HG02973 (cell line): ENCODE measurements around the gene TIAM1.

ENCODE experiments used
- ATAC-seq: cut with Tn5 transposase; IDR thresholded peaks from one replicate; pipeline ENCODE4 v1.9.1; 2021; ENCODE audit warnings: moderate library complexity; ENCODE audit not compliant: unreplicated experiment

The TIAM1 gene

DNA sequence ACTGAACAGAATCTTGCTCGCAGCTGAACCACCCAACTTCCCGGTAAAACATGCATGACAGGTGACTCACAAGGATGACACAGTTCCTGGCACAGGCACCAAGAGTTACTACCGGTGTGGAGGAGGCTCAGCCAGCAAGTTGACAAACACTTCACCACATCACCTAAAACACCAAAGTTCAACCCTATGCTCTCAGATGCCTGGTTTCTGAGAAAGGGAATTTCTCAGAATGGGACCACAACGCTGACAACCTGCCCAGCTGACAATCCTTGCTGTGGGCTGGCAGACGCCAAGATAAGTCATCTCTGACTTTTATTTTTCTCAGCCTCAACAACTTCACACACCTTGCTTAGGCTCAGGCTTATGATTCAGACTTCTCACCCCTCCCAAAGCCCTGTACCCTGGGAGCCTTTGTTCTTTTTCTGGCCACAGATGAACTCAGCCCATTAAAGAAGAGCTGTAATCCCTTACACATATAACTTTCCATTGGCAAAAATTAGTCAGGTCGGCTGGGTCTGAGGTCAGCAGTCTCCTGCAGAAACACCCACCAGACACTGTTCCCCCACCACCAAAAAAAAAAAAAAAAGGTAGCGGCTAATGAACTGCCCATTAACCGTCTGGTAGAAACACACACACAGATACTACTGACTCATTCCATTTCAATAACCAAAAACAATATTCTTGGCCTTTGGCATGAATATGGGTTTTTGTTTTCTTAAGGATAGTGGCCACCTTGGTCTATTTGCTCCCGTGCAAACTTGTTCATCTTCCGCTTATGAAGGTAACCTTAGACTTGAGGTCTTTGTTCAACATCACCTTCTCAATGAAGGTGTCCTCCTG lies 10.8 kb upstream of the TIAM1 start:
- no peak for ATAC-seq

DNA sequence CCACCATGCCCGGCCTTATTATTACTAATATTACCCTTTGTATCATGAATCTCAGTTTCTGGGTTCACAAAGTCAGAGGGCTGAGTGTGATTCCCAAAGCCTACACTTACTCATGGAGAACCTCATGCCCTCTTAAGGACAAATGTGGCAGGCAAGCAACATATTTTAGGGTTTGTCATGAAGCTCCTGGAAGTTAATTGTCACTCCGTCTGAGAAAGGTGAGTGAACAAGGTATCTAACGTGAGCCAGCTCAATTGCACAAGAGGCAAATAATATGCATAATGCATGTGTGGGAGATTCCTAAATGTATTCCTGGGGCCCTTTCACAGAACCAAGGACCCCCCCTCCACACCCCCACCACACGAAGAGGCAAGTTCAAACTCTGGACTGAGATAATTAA lies 10.1 kb upstream of the TIAM1 start:
- ATAC-seq: no peak

DNA sequence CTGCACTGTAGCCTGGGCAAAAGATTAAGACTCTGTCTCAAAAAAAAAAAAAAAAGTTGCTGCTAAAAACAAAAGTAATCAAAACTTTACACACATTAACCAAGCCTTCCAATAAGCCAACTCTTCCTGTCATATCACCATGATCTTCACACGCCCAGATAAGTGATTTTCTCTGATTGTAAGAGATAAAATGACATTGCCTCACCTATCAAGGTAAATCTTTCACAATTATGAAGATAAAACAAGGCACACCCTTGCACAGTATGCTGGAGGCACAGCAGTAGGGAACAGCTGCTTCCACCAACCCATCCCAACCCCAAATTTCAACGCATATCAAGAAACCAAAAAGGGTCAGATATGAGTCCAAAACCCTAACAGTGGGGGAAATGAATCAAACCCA lies 8.8 kb upstream of the TIAM1 start:
- no peak for ATAC-seq

DNA sequence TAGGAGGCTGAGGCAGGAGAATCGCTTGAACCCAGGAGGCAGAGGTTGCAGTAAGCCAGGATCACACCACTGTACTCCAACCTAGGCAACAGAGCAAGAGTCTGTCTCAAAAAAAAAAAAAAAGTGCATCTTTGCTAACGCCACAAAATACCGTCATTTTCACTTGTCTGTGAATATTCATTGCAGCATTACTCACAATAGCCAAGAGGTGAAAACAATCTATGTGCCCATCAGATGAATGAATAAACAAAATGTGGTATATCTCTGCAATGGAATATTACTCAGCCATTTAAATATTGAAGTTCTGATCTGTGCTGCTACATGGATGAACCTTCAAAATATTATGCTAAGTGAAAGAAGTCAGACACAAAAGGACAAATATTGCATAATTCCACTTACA lies 7.9 kb upstream of the TIAM1 start:
- ATAC-seq: no peak

DNA sequence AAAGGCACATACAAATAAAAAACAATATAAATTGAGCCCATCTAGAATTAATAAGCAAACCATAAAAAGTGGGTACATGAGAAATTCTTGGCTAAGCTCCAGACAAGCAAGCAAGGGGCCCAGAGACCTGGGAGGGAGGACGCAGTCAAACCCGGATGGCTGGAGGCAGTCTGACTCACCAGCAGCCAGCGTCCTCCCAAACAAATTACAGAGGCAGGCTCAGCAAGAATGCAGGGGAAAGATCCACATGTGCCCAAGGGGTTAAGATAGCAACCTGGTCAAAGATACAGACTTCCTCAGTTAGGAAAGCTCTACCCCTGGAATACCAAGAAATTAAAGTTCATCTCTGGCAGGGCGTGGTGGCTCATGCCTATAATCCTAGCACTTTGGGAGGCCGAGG lies 7.4 kb upstream of the TIAM1 start:
- no peak for ATAC-seq

DNA sequence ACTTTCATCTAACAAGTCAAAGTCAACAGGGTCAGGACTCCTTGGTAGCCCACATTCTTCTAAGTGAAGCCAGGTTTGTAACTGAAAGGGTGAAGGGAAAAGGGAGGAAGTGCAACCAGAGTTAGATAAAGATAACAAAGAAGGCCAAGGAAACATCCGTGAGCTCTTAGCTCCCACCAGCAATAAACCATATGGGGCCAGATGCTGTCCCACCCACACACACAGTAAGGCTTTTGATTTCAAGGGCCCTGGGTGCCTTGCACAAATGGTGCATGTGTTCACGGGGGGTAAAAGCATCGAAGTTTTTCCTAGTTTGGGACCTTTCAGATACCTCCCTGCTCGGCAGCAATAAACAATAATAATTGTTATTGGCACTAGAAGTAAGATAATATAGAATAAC lies 5.1 kb upstream of the TIAM1 start:
- no peak for ATAC-seq

DNA sequence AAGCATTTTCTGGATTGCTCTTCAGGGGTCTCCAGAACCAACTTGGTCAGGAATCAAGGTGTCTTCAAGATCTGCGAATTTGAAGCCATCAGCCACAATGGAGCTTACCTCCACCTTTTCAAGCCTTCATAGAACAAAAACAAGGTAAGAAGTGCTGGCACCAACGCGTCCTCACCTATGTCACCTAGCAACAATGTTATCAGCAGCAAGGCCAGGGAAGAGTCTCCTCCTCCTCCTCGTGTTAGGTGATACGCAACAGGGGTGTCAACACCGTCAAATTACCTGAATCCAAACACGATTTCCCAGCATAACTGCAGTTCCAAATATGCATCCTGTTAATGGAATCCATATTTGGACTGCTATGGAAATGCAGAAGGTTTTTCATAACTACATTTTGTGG lies 4.1 kb upstream of the TIAM1 start:
- ATAC-seq: no peak

DNA sequence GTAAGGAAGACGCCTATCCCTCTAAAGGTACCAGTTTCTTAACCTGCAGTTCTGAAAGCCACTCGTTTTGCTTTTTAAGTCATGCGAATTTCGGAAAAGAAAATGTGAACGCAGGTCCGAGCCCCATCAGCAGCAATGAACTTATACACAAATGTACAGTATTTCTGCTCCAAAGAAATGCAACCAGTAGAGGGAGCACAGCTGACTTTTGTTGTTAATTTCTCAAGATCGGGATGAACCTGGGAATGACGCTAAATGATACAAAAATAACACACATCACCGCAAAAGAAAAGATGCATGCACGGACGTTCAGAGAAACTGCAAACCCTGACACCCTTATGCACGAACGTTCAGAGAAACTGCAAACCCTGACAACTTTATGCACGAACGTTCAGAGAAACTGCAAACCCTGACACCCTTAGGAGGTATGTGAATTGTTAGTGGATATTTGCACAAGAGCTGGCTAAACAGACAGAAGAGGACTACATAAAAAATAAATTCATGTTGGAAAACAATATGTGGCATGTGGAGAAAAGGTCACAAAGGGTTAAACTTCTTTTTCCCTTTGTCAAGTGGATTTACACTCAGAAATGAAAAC lies 3.5 kb upstream of the TIAM1 start:
- no peak for ATAC-seq

DNA sequence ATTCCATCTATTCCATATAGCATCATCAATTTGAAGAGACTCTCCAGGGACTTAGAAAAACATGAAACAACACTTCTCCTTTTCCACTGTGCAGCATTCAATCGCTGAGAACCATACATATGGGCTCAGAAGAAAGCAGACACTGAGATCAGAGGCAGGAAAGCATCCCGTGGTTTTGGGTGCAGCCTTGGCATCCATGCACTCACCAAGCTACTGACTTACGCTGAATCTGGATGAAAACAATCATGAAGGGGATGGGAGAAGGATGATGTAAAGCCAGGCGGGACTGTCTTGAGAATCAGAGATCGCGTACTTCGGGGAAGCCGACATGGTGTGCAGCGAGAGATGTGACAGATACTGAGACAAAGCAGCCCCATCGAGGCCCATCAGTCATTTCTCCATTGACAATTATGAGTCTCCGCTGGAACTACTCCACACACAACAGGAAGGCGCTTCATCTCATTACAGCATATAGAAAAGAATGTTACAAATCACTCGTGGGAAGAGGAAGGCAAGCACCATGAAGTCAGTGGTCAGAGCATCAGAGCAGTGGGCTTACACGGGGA lies 2.3 kb upstream of the TIAM1 start:
- ATAC-seq: no peak

DNA sequence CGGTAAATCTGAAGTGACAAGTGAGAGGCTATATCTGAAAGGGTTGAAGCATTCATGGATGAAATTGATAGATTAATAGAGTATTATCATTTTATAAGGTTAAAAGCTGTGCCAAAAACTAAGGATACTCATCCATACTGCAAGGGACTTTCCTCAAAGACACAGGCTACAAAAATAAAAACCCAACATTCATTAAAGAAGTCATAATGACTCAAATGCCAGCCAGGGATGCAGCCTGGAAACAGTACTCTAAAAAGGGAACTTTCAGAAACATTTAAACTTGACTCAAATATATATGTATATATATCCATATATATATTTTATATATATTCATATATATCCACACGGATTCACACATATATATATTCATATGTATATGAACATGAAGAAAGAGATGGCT lies 1.1 kb upstream of the TIAM1 start:
- ATAC-seq: no peak

DNA sequence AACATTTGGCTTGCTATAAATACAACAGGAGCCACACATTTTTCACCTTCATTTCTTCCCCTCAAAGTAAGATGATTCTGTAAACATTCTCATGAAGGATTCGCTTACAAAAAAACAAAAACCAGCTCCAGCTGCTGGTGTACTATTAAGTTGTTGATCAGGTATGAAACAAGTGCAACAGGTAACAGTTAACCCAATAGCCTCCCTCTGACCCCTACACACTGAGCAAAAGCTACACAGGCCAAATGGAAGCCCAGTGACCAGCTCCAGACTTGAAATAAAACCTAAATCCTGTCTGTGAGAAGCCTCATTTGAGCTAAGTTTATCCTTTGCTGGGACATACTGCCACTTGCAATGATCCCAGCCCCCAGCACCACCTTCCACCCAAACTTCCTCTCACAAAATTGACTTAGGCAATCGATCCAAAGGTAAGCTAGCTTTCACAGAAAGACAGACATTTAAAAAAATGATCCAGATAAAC lies 991 bp downstream of the TIAM1 start:
- ATAC-seq: no peak

DNA sequence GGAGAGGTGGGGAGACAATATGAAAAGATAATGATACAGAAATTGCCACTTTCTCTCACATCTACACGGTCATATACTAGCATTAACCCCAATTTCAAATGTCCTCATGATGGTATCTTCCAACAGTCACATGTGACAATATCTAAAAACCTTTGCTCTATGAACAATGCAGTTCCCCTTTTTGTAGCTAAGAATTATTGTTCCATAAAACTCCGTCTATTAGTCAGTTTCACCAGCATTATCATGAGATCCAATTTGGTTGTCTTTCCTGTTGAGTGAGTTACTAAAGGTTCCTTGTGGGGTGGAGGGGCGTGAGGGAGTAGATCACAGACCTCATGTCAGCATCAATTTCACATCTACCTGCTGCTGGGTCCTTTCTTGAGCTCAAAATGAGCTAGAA lies 1.7 kb downstream of the TIAM1 start:
- no peak for ATAC-seq

DNA sequence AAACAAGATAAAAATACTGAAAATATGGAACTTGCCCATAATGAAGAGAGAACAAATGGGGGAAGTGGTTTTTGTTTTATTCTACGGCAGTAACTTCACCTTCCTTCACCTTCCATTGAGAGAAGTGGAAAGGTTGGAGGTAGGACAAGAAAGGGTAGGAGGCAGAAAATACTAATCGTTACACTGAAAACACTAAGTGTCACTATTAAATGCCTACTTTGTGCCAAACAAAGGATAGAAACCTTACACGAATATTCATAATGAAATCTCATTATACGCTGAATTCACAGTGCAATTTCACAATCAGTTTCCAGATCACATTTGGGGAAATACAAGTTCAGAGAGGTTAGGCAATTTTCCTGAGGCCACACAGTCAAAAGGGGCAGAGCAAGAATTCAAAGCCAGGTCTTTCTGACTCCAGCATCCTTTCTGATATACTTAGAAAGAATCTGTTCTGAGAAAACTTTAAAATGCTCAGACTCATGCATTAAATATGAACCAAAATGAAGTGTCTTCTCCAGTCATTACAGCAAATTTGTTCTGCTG lies 3.0 kb downstream of the TIAM1 start:
- ATAC-seq: no peak

DNA sequence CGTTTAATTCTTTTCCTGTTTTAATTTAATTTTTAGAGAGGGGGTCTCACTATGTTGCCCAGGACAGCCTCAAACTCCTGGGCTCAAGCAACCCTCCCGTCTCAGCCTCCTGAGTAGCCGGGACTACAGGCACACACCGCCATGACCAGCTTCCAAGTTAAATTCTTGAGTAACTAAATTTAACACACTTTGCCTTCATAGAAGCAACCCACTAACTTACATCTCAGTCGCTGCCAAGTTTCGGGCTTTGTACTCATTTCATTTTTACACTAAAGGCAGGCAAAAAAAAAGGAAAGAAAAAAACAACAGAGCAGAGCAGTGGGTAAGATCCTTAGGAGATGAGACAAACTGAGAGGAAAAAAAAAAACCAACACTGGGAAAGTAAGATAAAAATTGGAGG lies 3.5 kb downstream of the TIAM1 start:
- ATAC-seq: no peak

DNA sequence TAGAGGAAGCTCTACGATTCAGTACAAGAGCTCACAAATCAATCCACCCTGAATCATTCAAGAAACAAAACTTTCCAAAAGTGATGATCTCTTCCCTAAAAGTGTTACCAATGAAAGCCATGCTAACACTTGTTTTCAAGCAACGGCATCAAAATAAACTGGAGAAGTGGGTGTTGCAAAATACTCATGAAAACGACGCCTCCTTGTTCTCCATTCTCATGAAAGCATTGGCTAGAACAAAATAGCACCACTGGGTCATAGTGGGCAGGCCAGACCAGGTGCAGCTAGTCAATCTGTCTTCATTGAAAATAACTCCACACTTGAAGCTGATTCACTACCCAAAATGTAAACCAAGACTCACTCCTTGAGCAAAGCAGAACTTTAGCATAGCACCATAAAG lies 4.3 kb downstream of the TIAM1 start:
- ATAC-seq: no peak

DNA sequence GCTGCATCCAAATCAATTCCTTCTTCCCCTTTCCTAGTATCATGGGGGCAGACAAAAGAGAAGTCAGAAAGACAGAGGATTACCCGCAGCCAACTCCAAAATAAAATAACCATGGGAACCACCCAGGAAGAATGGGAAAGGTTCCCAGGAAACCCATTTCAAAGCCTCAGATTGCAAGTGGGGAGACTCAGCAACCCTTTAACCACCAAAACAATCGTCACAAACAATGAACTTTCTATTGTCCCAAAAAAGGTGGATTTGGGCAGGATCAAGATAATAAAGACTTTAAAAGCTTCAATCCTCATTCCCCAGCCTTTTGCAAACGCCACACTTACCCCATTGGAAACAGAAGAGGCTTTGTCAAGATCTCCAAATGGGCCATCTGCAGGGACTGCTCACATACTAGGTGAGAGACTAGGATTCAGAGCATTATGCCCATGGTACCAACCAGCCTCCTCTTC lies 5.1 kb downstream of the TIAM1 start:
- no peak for ATAC-seq

DNA sequence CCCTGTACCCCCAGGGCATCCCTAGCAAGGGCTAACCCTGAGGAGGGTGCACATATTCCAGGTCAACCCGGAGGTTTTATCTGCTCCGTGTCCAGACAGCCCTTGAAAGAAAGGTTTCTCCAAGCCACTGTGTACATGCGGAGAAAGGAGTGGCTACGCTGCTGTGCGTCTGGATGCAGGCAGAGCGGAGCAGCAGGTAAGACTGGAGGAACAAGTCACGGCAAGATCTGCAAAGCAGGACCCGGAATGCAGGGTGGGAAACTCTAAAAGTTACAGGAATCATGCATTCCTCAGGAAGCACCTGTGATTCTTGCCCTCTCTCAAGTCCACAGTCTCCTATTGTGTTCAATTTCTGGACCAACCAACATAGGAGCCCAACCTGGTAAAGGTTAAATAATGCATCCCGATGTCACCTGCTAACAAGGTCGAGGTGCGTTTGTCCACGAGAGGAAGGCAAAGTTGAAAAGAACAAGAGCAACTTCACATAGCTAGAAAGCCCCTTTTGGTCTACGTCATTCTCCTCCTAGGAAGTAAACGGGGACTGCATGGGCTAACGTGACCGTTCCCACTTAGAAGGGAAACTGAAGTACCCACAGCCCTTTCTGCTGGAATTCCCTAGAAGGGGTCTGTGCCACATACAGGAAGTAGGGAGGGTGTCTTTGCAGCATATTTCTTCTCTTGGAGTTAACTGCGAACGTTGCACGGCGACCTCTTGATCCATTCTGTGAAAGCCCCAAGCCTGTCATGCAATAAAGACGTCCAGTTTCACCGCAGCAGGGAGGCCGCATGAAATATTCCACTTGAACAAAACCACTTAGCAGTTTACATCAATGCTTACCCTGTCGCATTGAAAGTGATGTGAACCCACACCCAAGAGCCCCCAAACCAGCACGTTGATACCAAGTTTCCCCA lies 5.8 kb downstream of the TIAM1 start:
- ATAC-seq: no peak

DNA sequence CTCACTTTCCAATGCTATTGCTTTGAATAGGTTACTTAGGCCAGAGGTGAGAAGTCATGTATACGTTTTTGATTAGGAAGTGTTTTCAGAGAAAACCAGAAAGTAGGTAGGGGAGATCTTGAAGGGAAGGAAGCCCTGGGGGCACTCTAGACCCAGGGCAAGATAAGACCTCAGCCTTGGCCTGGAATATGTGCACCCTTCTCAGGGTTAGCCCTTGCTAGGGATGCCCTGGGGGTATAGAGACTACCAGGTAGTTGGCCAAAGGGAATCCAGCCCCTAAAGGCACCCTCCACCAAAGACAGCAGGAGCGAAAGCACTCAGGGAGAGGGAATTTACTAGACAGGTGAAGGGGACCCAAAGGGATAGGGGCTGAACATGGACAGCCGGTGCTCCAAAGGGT lies 7.0 kb downstream of the TIAM1 start:
- no peak for ATAC-seq

DNA sequence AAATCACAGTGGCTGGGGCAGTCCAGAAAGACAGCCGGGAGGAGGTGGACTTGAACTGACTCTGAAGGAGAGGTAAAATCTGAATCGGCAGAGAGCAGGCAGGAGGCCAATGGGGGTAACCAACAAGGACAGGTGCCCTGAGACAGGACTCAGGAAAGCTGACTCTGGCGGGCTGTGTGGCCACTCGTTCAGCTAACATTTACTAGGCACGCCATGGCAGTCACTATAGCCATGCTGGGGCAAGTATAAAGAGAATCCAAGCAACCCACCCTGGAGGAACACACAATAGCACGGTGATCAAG lies 7.4 kb downstream of the TIAM1 start:
- no peak for ATAC-seq

DNA sequence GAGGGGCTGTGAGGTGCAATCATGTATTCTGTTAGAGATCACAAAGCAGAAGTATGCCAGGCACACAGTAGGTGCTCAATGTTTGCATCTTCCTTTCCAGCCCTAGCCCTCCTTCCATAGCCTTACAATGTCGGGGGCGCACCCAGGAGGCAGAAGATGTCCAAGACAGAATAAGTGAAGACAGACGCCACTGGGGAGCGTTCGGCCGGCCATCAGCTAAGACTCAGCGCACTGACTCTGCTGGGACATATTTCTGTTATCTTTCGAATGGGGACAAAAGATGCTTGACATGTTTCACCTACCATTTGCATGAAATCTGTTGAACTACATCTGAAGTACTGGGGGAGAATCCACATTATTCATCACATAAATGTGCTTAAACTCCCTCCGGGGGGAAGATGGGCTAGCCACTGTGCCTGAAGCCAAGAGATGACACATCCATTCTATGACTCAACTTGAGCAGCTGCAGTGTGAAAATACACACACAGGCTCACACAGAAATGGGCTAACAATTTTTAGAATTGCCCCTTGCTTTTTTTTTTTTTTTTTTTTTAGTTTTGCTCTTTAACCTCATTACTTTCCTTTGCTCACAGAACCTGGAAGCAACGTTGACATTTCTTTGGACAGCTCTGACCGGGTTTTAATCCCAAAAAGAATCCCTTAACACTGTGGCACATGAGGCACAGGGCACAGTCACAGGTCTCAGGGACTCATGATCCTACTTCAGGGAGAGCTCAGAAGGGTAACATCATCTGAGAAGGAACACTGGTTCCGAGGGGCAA lies 7.9 kb downstream of the TIAM1 start:
- no peak for ATAC-seq
